Posterior cingulate gyrus (tissue), 11 donors: ENCODE results near the gene VEGFB.

ENCODE experiments used
- DNase-seq, 10 donors: peaks; one replicate each; pipeline versions ENCODE4 v3.0.0 to v3.0.0-alpha.2; 2020 to 2021; ENCODE audit warnings: mixed read lengths in 3 of 10
- intact Hi-C: fragments of 100-400 bp; cut with DNase I; formaldehyde crosslinking; loops from one replicate; pipeline ENCODE4 v1.15.1; 2023

VEGFB gene

GRCh38 chr11:64269540-64270220, 35.3 kb downstream of the VEGFB start:
- DNase-seq: peak; percentile 97 to 100 (median 99)
- intact Hi-C loops: loop anchor here (1.0 to 2.0 kb wide), 2 partner anchors 16 to 31 kb away; partner anchors contain the start of genes CATSPERZ and GPR137

DNA sequence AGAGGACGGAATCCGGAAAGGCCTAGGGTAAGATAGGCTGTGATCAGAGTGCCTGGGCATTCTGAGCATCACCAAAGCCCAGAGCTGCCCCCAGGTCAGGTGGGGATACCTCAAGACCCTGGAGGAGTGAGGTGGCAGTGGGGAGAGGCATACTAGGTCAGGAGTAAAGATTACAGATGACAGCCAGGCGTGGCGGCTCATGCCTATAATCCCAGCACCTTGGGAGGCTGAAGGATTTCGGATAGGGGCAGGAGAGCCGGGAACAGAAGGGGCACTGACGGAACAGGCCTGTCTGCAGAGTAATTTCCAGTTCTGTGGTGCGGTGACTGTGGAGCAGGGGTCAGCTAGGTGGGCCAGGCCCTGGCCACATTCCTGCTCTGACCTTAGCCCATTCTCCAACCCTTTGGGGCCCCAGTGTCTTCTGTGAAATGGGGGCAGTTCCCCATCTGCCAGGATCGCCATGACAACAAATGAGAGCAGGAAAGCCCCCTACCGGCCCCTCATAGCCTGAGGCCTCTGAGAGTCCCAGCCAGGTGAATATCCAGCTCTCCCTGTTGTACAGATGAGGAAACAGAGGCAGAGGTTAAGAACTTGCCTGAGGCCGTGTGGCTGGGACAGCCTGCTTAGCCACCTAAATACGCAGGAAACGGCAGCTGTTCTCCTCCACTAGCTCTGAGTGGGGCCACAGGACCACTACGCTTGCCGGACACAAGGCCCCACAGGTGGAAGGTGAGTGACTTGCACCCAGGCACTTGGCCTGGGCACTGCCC, 40.8 kb downstream of the VEGFB start:
- no peak for DNase-seq
- intact Hi-C loops: no loop called here

DNA sequence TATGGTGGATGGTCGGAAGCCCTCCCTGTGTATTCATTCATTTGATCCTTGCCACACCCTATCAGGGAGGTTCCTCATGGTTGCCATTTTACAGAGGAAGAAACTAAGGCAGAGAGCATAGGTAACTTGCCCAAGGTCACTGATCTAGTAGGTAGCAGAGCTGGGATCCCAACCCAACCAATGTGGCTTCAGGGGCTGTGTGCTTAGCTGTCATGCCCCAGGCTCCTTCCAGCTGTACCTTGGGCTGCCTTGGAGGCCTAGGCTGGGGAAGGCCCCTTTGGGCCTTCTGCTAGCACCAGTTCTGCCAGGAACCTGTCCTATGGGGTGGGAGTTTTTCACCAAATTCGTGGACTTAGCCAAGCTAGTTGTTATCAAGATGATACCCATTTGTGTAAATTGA, 41.5 kb downstream of the VEGFB start:
- DNase-seq: no peak
- intact Hi-C loops: no loop called here

GRCh38 chr11:64276653-64277431, 42.5 kb downstream of the VEGFB start:
- peak in 1 of 10 donors; percentile 91 for DNase-seq
- intact Hi-C loops: no loop called here

GRCh38 chr11:64278576-64279190, 44.3 kb downstream of the VEGFB start:
- DNase-seq: no peak
- intact Hi-C loops: no loop called here

GRCh38 chr11:64281957-64282770, 47.8 kb downstream of the VEGFB start:
- no peak for DNase-seq
- intact Hi-C loops: no loop called here

- intact Hi-C loops: no loop called here
Observed at GRCh38 chr11:64283092-64283491, 48.7 kb downstream of the VEGFB start.

DNA sequence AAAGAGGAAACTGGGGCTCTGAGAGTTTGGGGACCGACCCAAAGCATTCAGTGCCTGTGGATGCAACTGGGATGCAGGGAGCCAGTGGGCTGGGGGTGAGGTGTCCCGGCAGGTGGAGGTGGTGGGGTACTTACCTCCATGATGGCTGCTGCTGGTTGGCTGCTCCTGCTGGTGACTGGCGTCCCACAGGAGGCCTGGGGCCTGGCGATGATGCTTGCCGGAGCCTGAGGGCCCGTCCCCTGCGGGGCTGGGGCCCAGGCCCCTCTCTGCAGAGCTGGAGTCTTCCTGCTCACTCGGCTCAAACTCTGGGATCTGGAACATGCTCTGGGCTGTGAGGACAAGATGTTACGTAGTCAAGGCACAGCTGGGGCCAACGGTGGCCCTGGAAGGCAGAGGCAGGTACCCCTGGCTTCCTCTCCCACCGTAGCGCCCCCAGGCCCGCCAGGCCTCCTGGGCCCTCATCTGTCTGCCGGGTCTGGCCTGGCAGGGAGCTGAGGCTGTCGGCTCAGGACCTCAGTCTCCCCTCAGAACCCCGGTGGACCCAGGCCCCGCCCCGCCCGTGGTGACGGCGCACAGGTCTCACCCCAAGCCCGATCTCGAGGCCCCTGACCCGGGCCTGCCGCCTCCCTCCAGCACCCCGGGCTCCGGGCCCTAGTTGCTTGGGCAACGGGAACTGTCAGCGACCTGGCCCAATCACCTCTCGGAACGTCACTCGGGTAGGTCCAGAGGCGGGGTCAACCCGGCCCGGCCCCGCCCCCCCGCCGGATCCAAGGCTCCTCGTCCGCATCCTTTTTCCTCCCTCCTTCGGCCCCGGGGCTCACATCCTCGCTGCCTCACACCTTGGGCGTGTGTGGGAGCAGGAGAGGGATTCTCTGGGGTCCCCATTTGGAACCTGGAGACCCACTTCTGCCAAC, 49.9 kb downstream of the VEGFB start, which contains the start of gene BAD:
BAD (minus strand) TSS at position 618 of the 914 bp plus-strand sequence; CDS start at position 321, 297 bp downstream.
- intact Hi-C loops: no loop called here
- DNase-seq: peak; percentile 96 to 100 (median 98)

More at GRCh38 chr11:64283092-64283491, 48.7 kb downstream of the VEGFB start:
- DNase-seq: no peak

DNA sequence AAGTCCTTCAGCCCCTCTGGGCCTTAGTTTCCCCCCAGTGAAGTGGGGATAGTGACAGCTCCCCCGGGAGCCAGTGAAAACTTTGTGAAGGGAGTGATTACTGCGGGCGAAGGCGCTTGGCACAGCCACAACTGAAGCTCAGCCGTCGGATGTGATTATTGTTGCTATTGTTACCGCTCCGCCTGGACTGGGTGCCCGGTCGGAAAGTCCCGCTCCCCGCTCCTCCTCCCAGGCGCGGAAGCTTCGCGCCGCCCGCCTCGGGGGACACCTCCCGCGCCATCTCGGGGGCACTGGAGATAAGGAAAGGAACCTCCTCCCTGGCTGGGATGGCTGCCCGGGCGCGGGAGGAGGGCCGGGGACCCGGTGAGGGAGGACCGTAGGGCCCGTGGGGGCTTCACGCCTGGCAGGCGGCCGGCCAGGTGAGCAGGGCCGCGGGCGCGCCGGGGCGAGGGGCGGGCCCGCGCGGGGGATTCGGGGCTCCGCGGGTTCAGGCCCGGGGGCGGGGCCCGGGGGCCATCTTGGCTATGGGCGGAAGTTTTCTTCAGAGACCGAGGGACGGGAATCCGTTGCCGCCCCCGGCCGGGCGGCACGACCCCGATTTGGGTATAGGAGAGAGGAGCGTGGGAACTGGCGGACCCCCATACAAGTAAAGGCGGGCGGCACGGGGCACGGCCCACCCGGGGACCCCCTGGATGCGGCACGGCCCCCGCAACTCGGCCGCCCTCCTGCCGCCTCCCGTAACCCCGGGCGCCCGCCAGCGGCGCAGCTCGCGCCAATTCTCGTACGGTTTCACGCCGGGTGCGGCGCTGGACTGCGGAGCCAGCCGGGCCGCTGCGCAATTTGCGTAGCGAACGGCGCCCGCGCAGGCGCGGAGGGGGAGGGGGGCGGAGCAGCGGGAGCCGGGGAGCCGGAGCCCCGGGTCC, 50.8 kb downstream of the VEGFB start, which contains the start of gene GPR137:
GPR137 (plus strand) TSS at position 887 of the 923 bp plus-strand sequence. CDS start 677 bp downstream, outside the sequence.
- intact Hi-C loops: loop anchor here (1.0 kb wide), 2 partner anchors 15 to 20 kb away; partner anchors contain the start of gene ESRRA
- peak; percentile 81 to 98 (median 86) for DNase-seq

DNA sequence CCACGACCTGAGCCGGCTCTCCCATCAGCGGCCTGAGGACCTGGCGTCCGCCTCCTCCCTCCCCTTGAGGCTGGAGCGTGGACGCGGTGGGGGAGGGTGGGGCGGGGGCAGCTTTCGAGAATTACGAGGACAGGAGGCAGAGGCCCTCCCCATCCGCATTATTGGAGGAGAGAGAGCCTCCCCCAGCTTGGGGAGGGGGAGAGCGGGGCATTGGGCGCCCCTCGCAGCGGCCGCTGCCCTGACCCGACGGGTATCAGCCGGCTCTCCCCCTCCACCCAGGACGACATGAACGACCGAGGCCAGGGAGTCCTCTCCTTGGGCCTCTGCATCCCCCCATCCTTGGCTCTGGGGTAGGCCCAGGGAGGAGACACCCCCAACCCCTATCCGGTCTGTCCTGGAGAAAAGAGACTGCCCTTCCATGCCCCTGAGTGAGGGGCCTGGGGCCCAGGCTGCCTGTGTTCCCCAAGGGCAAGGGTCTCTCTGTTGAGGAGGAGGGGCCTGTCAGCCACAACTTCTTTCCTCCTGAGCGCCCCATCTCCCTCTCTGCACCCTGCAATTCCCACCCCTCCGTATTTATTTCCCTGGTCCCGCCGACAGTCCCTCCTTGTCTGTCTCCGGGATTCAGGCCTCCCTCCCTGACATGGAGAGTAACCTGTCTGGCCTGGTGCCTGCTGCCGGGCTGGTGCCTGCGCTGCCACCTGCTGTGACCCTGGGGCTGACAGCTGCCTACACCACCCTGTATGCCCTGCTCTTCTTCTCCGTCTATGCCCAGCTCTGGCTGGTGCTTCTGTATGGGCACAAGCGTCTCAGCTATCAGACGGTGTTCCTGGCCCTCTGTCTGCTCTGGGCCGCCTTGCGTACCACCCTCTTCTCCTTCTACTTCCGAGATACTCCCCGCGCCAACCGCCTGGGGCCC, 51.8 kb downstream of the VEGFB start:
- DNase-seq: peak in 1 of 10 donors; percentile 19
- intact Hi-C loops: loop anchor here (1.0 kb wide), 2 partner anchors 16 to 19 kb away; partner anchors contain the start of gene ESRRA

DNA sequence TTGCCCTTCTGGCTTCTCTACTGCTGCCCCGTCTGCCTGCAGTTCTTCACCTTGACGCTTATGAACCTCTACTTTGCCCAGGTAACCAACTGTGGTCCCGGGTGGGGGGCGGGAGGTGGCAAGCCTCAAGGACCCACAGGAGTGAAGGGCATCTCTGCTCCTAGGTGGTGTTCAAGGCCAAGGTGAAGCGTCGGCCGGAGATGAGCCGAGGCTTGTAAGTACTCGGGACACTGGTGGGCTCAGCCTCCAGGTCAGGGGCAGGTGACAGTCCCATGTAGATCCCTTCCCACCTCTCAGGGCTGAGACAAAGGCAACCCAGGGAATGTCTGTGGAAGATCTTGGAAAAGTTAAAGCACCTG, 52.4 kb downstream of the VEGFB start:
- intact Hi-C loops: no loop called here
- DNase-seq: no peak

- DNase-seq: no peak
Observed at GRCh38 chr11:64287676-64288352, 53.4 kb downstream of the VEGFB start.

GRCh38 chr11:64288353-64288750, 54.0 kb downstream of the VEGFB start:
- intact Hi-C loops: no loop called here
- DNase-seq: no peak

More at GRCh38 chr11:64287676-64288352, 53.4 kb downstream of the VEGFB start:
- intact Hi-C loops: no loop called here
